ENCODE measurements around the gene NSUN6.

DNA sequence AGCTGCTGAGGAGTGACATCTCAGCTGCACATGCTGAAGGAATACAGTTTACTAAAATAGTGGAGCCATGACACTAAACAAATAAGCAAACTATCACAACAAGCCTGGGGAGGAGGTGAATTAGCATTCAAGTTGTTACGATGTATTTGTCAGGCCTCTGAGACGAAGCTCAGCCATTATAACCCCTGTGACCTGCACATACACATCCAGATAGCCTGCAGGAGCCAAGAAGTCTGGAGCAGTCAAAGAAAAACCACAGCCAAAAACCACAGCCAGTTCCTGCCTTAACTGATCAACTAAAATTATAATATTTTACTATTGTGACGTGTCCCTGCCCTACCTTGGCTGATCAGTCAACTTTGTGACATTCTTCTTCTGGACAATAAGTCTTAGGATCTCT is 68.6 kb downstream of the NSUN6 start:
- TF ChIP-seq EZH2 (IDR thresholded peaks at IDR 0.05), result no peak
- no peak for TF ChIP-seq POLR2AphosphoS5 (IDR thresholded peaks at IDR 0.05; ENCODE audit: borderline replicate concordance, low read depth, low read length)
